GM18951 (cell line): ENCODE results near the gene GPANK1.

Experiments
- POLR2A ChIP-seq: IDR thresholded peaks from 4 replicates; pipeline ENCODE4 v1.6.1; 2011; ENCODE audit warnings: mild to moderate bottlenecking; ENCODE audit not compliant: insufficient read length, insufficient read depth; ENCODE audit errors: extremely low read depth
- in situ Hi-C: fragments of 300-500 bp; cut with MboI; formaldehyde crosslinking; loops from one replicate; pipeline ENCODE4 v1.12.0; 2022; ENCODE audit warnings: low sequenced_read_pairs, mixed read lengths, inconsistent platforms; ENCODE audit not compliant: unreplicated experiment

GPANK1 gene

GRCh38 chr6:31663961-31664789 lies 622 bp downstream of the GPANK1 start:
- no peak for TF ChIP-seq POLR2A
- in situ Hi-C loops, result no loop called here

GRCh38 chr6:31663126-31663960 lies 1.5 kb downstream of the GPANK1 start:
- TF ChIP-seq POLR2A, result no peak
- in situ Hi-C loops, result no loop called here

GRCh38 chr6:31662124-31662723 lies 2.6 kb downstream of the GPANK1 start:
- no peak for TF ChIP-seq POLR2A
- in situ Hi-C loops, result no loop called here

- in situ Hi-C loops, result no loop called here
- no peak for TF ChIP-seq POLR2A
Observed at GRCh38 chr6:31661262-31662123, 3.3 kb downstream of the GPANK1 start.

- TF ChIP-seq POLR2A, result peak; percentile 96
- in situ Hi-C loops, result no loop called here
Observed at GRCh38 chr6:31660381-31661261, 4.2 kb downstream of the GPANK1 start, which contains the start of gene C6orf47. TSS of gene C6orf47 (minus strand) at chr6:31660778. CDS start at chr6:31659947, 831 bp downstream.

GRCh38 chr6:31659649-31660380 lies 5.0 kb downstream of the GPANK1 start:
- TF ChIP-seq POLR2A, result no peak
- in situ Hi-C loops, result no loop called here

GRCh38 chr6:31658983-31659648 lies 5.7 kb downstream of the GPANK1 start:
- in situ Hi-C loops, result no loop called here
- no peak for TF ChIP-seq POLR2A

GRCh38 chr6:31658158-31658688 lies 6.6 kb downstream of the GPANK1 start:
- TF ChIP-seq POLR2A, result no peak

GRCh38 chr6:31657406-31658157 lies 7.2 kb downstream of the GPANK1 start:
- in situ Hi-C loops, result no loop called here
- TF ChIP-seq POLR2A, result no peak

More at GRCh38 chr6:31658158-31658688, 6.6 kb downstream of the GPANK1 start:
- in situ Hi-C loops, result no loop called here
